Endometrium (tissue), 2 donors: ENCODE data around the gene TLCD2.
"Not testable (repeated sequence)": the region's sequence is repeated elsewhere in the genome, so short reads cannot be mapped to it uniquely, and the experiment has no call there.

Experiments
- FAIRE-seq: peaks from 2 replicates; lab custom pipeline; 2012; peaks lifted over from hg19 to GRCh38; lab: Jason Lieb, UNC
- donor health status: control.
- donor health status: control.

TLCD2 gene

DNA sequence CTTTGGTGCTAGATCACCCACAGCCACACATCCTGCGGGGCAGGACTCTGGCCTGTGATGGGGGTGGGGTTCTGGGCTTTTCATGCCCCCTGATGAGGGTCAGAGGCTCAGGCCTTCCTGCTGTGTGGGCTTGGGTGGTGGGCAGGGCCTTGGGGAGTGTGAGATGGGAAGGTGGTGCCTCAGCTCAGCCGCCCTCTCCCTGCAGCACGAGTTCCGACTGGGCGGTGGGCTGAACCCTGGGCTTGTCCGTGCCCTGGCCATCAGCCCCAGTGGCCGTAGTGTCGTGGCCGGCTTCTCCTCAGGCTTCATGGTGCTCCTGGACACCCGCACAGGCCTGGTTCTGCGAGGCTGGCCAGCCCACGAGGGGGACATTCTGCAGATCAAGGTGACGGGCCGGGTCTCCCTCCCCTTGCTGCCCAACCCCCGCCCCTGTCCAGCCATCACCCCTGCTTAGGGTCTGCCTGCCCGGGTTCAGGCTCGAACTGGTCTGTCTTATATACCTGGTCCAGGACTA lies 25.7 kb upstream of the TLCD2 start:
- no peak for FAIRE-seq

GRCh38 chr17:1735418-1735817 lies 25.2 kb upstream of the TLCD2 start:
- no peak for FAIRE-seq

DNA sequence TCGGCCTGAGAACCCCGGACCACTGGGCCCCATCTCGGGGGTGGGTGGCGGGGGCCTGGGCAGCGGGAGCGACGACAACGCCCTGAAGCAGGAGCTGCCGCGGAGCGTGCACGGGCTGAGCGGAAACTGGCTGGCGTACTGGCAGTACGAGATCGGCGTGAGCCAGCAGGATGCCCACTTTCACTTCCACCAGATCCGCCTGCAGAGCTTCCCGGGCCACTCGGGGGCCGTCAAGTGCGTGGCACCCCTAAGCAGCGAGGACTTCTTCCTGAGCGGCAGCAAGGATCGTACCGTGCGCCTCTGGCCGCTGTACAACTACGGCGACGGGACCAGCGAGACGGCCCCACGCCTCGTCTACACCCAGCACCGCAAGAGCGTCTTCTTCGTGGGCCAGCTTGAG lies 23.6 kb upstream of the TLCD2 start:
- no peak for FAIRE-seq

DNA sequence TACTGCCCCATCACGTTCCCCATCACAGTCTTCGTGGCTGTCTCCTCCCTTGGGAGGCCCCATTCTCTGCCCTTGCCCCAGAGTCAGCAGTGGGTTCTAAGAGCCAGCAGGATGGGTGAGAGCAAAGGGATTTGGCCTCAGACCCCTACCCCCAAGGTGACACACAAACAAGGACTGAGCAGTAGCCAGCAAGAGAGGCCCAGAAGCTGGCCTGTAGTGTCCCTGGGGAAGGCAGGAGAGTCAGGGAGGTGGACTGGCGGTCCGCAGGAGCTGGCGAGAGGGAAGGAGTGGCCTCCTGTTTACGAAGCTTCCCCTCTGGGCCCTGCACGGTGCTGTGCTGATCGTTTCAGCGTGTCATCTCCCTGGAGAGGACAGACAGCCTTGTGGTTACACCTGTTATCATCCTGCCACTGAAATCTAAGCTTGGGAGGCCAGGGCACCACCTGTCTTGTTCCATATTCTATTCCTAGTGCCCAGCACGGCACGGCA lies 22.7 kb upstream of the TLCD2 start:
- no peak for FAIRE-seq

DNA sequence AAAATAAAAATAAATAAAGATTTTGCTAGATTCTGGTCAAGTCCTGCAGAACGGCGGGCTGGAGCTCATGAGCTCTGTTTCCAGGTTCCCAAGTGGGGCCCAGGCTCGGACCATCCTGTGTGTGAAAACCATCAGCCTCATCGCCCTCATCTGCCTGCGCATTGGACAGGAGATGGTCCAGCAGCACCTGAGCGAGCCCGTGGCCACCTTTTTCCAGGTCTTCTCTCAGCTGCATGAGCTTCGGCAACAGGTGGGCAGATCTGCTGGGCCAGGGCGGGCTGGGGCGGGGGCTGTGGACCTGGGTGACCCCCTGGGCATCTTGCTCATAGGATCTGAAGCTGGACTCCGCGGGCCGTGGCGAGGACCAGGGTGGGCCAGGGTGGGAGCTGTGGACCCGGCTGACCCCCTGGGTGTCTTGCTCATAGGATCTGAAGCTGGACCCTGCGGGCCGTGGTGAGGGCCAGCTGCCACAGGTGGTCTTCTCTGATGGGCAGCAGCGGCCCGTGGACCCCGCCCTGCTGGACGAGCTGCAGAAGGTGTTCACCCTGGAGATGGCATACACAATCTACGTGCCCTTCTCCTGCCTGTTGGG lies 22.2 kb upstream of the TLCD2 start:
- no peak for FAIRE-seq

- FAIRE-seq, result no peak
Measured at GRCh38 chr17:1731194-1731506, 21.0 kb upstream of the TLCD2 start.

DNA sequence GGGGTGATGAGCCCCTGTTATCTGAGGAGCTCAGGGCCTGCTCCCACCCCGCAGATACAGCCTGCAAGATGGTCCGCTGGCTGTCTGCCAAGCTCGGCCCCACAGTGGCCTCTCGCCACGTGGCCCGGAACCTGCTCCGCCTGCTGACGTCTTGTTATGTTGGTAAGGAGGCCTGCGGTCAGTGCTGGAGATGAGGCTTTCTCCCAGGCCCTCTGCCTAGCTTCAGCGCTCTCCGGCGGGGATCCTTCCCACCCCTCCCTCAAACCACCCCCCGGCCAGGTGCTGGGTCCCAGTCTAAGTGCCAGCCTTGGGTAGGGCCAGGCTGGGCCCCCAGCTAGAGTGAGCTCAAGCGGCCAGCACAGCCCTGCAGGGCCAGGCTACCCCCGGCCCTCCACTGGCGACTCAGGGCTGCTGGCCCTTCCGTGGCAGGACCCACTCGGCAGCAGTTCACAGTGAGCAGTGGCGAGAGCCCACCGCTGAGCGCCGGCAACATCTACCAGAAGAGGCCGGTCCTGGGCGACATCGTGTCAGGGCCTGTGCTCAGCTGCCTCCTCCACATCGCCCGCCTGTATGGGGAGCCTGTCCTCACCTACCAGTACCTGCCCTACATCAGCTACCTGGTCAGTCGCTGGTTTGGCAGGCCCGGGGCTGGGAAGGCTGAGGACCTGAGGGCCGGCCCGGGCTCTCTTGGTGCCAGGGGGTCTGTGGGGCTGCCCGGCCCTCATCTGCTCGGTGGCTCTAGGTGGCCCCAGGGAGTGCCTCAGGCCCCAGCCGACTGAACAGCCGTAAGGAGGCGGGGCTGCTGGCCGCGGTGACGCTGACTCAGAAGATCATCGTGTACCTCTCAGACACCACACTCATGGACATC lies 20.4 kb upstream of the TLCD2 start:
- FAIRE-seq, result no peak

- no peak for FAIRE-seq
Measured at GRCh38 chr17:1729966-1730325, 19.8 kb upstream of the TLCD2 start.

GRCh38 chr17:1727876-1728630 lies 17.9 kb upstream of the TLCD2 start:
- no peak for FAIRE-seq

DNA sequence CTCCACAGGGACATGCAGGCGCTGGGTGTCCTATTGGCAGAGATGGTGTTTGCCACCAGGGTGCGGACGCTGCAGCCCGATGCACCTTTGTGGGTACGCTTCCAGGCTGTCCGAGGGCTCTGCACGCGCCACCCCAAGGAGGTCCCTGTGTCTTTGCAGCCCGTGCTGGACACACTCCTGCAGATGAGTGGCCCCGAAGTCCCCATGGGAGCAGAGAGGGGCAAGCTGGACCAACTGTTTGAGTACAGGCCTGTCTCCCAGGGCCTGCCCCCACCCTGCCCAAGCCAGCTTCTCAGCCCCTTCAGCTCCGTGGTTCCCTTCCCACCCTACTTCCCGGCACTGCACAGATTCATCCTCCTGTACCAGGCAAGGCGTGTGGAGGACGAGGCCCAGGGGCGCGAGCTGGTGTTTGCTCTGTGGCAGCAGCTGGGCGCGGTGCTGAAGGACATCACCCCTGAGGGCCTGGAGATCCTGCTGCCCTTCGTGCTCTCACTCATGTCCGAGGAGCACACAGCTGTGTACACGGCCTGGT lies 17.1 kb upstream of the TLCD2 start:
- no peak for FAIRE-seq

GRCh38 chr17:1726626-1727257 lies 16.6 kb upstream of the TLCD2 start:
- FAIRE-seq, result no peak

DNA sequence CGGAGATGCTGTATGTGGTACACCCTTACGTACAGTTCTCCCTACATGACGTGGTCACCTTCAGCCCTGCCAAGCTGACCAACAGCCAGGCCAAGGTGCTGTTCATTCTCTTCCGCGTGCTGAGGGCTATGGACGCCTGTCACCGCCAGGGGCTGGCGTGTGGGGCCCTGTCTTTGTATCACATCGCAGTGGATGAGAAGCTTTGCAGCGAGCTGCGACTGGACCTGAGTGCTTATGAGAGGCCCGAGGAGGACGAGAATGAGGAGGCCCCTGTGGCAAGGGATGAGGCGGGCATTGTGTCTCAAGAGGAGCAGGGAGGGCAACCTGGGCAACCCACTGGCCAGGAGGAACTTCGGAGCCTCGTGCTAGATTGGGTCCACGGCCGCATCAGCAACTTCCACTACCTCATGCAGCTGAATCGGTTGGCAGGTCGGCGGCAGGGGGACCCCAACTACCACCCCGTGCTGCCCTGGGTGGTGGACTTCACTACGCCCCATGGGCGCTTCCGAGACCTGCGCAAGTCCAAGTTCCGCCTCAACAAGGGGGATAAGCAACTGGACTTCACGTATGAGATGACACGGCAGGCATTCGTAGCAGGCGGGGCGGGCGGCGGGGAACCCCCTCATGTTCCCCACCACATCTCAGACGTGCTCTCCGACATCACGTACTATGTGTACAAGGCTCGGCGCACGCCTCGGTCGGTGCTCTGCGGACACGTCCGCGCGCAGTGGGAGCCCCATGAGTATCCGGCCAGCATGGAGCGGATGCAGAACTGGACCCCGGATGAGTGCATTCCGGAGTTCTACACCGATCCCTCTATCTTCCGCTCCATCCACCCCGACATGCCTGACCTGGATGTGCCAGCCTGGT lies 15.7 kb upstream of the TLCD2 start:
- FAIRE-seq, result no peak

DNA sequence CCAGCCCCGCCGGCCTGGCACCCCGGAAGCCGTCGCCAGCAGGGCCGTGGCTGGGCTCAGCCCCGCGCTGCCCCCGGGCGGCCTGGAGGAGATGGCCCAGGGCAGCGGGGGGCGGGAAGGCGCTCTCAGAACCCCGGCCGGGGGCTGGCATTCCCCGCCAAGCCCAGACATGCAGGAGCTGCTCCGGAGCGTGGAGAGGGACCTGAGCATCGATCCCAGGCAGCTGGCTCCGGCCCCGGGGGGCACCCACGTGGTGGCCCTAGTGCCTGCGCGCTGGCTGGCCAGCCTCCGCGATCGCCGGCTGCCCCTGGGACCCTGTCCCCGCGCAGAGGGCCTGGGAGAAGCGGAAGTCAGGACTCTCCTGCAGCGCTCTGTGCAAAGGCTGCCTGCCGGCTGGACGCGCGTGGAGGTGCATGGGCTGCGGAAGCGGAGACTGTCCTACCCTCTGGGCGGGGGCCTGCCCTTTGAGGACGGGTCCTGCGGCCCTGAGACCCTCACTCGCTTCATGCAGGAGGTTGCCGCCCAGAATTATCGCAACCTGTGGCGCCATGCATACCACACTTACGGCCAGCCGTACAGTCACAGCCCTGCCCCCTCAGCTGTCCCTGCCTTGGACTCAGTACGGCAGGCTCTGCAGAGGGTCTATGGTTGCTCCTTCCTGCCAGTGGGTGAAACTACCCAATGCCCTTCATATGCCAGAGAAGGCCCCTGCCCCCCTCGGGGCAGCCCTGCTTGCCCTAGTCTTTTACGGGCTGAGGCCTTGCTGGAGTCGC lies 14.9 kb upstream of the TLCD2 start:
- FAIRE-seq, result no peak

DNA sequence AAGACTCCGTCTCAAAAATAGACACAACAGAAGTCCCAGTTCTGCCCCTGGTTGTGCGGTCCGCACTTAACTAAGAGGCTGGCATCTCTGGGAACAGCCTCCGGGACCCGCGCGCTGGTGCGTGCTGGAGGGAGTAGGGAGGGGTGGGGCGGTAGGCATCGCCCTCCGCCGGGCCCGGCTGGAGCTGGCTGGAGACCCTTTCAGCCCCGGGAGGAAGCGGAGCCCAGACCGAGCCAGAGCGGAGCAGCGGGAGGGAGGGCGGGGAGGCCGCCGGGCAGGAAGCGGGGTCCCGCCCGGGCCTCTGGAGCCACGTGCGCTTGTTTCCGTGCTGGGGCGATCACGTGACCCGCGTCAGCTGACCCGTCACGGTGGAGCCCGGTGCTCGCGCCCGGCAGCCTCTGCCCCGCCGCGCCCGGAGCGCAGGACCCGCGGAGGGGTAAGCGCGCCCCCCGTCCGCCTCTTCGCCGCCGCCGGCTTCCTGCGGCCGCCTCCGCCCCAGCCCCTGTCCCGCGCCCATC lies 14.2 kb upstream of the TLCD2 start, which contains the start of gene WDR81:
Gene WDR81, plus strand, starts transcription at position 354 of the 518 bp plus-strand sequence. CDS start 256 bp downstream, outside the sequence.
- FAIRE-seq, result no peak

- not testable (repeated sequence) for FAIRE-seq
Measured at GRCh38 chr17:1722022-1722421, 11.8 kb upstream of the TLCD2 start.

DNA sequence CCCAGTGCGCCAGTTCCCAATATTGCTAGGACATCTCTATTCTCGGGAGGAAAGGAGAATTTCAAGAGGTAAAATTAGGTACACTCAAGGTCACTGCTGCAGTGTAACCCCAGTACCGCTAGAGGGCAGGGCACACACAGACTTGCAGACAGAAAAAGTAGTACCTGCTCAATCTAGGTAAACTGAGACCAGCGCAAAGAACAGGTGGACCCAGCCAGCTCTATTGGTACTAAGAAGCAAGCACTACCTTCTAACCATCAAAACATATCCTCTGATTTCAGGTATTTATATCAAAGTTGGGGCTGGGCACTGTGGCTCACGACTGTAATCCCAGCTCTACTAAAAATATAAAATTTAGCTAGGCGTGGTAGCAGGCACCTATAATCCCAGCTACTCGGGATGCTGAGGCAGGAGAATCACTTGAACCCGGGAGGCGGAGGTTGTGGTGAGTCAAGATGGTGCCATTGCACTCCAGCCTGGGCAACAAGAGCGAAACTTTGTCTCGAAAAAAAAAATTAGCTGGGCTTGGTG lies 10.7 kb upstream of the TLCD2 start:
- FAIRE-seq, result no peak

DNA sequence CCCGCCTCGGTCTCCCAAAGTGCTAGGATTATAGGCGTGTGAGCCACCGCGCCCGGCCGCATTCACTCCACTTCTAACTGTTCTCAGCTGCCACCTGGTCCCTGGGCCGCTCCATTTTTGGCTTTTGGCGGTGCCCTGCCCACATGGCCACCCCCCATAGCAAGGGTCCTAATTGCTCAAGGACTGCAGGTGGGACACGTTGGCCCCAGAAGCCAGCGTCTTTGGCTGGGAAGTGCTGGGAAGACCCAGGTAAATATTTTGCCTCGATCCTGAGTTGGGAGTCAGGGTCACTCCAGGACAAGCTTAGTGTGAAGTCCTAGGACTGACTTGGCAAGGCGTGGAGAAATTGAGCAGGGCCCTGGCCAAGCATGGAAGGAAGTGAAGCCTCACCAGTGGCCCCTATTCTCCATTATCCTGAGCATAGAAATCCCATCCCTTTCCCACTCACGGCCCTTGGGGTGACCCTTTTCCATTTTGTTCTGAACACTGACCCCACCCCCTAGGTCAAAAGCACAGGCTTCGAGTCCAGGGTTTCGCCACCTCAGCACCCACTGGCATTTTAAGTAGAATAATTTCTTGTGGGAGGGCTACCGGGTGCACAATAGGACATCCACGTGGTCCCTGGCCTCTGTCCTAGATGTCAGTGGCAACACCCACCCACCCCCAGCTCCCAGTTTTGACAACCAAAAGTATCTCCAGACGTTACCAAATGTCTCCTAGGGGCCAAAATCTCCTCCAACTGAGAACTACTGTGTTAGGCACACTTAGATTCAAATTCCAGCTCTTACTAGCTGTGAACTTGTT lies 8.4 kb upstream of the TLCD2 start:
- FAIRE-seq, result no peak

- peak; percentile 91 for FAIRE-seq
Measured at GRCh38 chr17:1716912-1717695, 6.9 kb upstream of the TLCD2 start.
